Myocyte (in vitro differentiated cells): Measurements from ENCODE around the gene PTPRD. TPM values are rescaled to one million over a fixed set of nuclear protein-coding genes. Genes with fewer than 3 reads are reported as not detected.

Experiments
- DNase-seq: peaks from one replicate; pipeline ENCODE4 v3.0.0-alpha.2; 2012; ENCODE audit warnings: low read depth
- total RNA-seq: library from RNA; depleted of rRNA; stranded (reverse); fragments of >200 nt; gene quantifications from 2 replicates; pipeline ENCODE4 v1.2.3, GENCODE V29; 2014

PTPRD gene
- total RNA-seq, 1 donor from 2014 or later = not detected

DNA sequence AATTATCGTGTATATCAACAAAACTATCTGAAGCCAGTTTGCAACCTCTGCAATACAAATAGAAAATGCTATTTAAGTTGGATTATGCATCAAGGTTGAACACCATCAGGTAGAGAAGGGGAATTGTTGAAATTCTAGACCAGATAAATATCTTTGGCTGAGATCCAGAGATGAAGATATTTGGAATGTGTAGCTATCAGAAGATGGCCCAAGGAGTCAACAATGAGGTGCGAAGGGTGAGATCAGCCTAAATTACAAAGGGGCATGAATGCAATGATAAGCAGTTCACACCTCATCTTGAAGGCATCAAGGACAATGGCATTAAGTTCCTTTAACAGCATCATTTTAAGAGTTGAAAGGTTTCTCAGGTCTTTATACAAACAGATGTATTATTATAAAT is 2241.1 kb downstream of the PTPRD start:
- no peak for DNase-seq

DNA sequence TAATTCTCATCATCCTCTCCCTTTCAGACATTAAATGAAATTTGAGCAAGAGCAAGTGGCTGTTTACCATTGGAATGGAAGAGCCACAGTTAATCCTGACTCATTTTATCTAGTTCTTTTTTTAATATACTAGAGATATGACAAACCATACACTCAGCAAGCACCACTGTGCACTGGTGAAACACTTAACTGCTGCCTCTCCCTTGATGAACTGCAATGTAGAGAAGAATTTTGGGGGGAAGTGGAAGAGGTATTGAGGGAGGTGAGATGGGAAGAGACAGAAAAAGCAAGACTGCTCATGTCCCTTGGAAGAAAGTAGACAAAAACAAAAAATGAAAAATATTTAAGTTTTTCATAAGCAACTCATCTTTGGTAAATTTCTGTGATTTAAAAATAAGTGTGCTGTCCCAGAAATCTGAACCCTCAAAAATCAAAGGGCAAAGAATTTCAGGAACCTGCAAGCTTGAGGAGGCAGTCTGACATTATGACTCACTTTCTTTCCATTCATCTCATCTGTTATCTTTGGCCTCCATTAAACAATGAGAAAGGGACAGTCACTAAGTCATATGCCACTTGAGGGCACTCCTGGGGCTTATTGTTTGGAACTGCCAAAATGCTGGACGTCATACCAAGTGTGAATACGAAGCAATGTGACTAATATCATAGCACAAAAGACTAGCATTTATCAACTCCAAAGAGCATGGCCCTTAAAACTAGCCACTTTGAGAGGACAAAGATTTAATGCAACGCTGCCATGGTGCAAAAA is 2246.5 kb downstream of the PTPRD start:
- no peak for DNase-seq

DNA sequence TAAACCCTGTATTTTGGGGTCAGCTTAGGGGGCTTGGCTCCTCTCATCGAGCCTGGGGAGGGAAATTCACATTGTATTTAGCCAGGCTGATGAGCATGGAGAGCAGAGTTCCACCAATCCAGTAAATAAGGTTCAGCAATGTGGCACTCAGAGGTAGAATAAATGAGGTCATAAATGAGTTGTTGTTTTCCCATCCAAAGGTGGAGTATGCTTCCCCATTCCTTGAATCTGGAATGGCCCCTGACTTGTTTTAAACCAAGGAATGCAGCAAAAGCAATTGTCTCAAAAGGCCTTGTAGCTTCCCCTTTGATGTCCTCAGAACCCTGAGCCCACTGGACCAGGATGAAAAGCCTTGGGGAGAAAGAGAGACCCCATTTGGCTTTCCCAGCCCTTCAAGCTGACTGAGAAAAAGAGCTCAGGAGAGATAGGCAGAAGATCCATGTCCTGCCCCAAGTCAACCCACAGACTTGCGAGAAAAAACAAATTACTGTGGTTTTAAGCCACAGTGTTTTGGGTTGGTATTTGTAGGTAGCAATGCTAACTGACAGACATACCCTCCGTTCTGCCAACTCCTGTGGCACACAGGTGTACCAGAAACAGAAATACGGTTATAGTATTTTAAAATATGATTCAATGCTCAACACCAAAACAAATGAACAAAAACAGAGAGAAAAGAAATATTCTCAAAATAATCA is 2247.2 kb downstream of the PTPRD start:
- DNase-seq = no peak

DNA sequence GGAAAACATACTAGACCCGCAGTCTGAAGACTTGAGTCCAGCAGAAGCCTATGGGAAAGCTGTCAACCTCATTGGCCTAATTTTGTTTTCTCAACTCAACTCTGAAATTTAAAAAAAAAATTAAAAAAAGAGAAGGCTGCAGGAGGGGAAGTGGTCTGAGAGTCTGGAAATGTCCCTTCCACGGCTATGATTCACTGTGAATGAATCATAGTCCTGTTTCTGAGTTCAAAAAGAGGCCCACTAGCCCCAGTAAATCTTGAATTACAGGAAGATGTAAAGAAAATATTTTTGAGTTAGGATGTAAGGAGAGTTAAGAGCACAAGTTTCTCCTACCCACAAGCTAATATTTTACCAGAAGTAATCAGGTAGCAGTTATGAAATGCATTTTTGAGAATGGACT is 2247.8 kb downstream of the PTPRD start:
- no peak for DNase-seq

DNA sequence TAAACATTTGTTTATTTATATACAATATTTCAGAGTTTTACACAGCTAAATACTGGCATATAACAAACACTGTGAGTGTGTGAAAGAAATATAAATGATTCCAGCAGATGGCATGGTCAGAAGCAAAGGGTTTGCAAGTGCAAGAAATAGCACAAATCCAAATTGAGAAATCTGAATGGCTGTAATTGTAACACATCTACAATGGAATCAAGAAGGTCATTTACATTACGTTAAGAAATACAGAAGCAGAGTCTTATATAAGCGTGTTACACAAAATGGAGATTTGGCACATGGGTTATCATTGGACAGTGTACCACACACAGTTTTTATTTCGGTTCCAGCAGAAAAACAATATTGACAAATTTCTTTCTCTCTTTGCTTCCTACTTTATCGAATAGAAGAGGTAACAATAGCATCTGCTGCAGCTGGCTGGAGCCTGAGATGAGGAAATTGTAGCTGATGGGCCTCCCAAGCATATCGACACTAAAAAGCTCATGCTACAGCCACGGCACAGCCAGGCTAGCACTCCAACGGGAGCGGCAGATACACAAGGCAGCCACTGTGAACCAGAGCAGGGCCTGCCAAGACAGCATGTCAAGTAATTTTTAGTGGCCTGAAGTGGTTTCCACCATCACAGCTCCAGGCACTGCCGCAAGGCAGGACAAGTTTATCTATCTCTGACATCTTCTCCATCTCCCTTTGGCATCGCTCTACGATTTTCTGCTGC is 2248.6 kb downstream of the PTPRD start:
- no peak for DNase-seq

DNA sequence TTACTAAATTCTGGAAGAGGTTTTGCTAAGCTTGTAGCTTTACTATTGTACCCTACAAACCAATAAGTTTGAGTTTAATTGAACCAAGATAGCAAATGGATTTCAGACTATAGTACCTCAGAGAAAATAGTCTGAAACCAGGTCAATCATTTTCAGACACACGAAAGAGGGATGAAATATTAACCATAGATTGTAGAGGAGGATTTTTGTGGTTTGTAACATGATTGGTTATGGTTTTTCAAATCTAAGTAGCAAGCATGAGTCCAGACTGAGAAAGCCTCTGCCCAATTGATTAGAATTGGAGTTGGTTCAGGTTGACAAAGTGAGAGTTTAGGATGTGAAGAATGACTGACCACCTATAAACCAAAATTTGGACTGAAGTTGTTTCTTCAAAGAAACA is 2250.6 kb downstream of the PTPRD start:
- no peak for DNase-seq

DNA sequence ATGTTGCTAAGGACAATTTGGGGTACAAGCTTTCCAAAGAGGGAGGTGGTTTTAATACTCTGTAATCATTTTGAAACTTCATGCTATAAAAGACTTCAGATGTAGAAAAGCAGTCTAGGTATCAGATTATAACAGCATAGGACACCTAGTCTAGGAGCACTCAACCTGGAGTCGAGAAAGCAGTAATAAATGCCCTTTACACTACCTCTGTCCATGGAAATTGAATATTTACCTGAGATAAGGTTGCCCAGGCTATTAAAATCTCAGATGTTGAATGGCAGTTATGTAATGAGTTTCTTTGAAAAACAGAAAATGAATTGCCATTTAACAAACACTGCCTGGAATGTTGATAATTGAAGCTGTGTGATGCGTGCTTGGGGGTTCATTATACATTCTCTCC is 2251.4 kb downstream of the PTPRD start:
- no peak for DNase-seq

DNA sequence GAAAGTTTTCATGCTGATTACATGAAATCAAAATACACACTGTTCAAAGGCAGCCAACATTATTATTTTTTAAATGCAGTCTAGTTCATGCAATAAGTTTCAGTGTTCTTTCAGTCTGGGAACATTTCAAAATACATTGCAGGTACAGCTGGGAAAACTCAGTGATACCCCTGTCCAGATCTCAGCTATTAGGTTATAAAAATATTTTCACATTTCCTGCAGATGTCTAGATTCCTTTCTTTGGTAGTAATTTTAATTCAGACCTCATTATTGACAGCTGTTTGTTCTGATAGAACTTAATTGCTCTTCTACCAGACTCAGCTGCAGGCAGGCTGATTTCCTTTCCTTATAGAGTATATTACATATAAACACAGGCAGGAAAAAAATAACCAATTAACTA is 2256.4 kb downstream of the PTPRD start:
- no peak for DNase-seq

DNA sequence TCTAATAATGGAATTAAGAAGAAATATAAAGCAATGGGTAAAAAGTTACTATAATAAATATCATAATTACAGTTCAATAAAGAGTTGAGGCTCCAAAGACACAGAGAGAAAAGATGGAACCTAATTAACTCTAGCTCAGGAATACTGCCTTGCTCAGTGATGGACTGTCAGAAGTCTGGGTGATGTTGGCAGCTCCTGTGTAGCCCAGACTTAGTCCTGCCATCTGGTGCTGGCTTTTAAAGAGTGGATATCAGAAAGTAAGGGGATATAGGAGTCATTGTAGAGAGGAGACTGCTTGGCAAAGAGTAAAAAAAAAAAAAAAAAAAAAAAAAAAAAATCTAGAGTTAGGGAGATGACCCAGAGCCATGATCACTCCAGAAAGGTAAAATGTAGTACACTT is 2261.4 kb downstream of the PTPRD start:
- no peak for DNase-seq

DNA sequence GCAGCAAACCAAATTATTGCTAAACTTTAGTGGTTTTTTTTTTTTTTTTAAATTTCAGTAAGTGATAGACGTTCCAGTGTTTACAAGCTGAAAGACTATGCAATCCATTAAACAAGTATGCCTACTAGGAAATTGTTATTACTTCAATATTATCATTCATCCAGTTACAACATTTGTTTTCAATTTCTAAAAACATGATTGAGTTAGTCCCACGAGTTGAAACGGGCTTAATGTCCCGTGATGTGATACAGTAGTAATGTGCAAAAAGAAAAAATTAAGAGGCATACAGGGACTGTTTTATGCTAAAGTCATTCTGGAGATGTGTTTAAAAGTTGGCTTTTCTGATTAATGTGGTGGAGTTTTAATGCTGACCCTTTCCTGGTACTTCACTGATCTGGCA is 2262.9 kb downstream of the PTPRD start:
- no peak for DNase-seq

DNA sequence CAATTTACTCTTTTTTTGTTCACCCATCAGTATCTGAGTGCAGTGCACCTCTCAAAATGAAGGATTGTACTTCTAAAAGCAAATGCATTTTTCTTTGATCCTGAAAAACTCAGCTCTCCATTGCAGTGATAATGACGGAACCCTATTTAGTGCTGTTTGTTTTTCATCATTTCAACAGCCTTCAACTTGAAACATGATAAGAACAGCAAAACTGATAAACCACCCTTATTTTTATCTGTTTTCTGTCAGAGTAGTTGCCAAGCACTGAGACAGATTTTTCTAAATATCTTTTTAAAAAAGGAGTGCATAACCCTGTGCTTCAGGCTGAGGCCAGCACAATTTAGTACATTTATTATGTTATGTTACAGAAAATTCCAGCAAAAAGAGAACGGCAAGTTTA is 2263.4 kb downstream of the PTPRD start:
- no peak for DNase-seq

DNA sequence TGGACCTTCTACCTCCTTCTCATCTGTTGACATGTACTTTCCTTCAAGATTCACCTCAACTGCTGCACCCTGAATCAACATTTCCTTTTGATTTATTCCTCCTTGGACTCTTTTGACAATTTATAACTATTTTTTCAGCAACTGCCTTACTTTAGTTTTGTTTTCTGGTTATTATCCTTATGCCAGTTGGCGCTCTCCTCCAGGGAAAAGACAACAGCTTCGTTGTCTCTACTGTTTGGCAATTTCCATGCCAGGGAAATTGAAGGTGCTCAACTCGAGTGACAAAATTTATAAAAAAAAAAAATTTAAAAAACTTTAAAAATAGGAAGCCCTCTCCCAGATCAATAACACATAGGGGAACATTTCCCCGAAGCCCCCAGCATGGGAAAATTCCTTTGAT is 2264.0 kb downstream of the PTPRD start:
- no peak for DNase-seq

DNA sequence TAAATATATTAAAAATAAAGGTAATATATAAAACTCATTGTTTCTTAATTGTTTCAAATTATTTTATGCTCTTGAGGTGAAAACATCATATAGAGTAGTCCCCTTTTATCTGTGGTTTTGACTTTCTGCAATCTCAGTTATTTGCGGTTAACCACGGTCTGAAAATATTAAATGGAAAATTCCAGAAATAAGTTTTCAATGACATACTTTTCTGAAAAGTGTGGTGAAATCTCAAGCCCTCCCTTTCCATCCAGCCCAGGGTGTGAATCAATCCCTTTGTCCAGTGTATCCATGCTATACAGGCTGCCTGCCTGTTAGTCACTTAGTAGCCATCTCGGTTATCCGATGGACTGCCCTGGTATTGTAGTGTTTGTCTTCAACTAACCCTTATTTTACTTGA is 2266.5 kb downstream of the PTPRD start:
- no peak for DNase-seq

DNA sequence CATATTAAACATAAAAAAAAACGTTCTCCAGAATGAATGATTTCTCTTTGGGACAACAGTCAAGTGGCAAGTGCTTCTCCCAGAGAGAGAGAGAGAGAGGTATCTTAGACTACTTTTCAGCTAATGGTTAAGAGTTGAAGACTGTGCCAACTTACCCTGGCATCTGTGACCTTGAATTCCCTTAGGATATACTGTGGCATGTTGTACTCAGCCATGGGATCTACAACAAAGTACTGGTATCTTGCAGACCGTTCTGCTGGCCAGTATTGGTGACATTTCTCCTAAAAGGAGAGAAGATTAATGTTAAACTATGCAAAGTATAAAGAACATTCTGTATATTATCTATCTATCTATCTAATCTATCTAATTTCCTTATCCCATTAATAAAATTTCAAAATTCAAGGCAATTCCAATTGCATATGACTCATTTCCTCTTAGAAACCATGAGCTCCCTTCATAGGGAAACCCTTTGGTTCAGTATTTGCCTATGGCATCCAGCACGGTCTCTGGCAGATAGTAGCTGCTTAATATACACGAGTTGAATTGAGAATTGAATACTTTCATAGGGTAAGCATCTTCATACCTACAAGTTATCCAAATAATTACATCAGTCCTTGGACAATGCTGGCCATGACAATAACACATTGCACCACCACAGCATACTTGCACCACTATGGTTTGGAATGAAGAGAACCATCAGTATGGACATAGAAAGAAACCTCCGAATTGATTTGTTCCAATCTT is 2273.9 kb downstream of the PTPRD start:
- DNase-seq = no peak

DNA sequence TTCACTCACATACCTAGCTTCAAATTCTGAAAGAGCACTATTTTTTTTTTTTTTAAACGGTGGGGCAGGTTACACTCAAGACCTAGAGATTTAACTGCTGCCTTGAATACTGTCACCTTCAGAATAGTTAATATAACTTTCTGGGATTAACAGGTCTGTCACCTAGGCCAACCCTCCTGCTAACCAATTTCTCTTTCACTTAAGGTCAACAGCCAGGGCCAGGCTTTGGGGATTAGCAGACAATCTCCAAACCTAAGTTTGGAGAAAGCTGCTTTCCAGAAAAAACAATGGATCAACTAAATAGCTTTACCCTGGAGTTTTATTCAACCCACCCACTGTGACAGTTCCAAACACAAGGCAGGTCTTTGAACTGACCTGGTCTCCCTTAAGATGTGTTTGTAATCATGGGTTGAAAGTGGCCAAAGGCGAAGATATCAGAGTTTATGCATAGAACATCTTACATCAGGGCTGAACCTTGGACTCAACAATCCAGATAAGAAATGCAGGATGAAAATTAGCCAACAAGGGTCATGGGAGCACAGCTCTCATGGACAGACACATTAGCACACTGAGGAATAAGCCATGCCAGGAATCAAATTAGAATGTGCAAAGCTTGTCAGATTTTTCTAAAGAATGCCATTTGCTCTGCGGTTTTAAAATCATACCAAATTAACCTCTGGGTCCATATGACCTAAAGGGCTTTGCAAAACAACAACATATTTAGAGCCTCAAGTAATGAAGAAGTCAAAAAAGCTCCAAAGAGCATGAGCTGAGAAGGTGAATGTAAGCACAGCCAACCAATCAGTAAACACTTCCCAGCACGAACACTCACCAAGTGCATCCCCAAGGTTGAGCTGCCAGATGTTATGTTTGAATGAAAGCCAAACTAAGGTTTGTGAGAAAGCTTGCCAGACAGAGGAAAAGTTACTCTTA is 2274.7 kb downstream of the PTPRD start:
- DNase-seq = no peak

DNA sequence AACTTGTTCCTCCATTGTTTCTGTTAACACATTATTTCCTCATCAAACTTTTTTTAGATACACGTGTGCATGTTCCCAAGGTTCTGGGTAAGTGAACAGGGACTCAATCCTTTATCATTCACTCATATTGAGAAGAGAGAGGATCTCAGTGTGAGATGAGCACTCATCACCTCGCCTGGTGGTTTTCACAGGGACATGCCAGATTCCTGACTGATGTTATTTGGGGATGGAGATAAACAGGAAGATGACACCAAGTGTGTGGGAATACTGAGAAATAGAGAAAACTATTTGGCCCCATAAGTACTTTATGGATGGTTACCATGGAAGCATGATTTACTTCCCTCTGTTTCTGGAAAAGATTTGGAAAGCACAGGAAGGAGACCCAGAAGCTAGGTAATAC is 2279.9 kb downstream of the PTPRD start:
- DNase-seq = no peak

DNA sequence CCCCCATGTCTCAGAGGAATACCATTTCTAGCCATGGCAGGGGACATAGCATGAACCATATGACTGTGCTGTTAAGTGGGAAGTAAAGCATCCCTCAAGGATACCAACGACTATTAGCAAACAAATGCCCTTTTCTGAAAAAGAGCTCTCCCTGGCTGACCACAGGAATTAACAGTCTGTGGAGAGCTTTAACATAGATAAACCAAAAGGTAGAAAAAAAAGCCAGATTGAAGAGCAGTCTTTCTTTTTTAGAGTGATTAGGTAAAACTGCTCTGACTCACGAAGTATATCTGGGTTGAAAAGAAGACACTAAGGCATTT is 2280.5 kb downstream of the PTPRD start:
- DNase-seq = no peak

DNA sequence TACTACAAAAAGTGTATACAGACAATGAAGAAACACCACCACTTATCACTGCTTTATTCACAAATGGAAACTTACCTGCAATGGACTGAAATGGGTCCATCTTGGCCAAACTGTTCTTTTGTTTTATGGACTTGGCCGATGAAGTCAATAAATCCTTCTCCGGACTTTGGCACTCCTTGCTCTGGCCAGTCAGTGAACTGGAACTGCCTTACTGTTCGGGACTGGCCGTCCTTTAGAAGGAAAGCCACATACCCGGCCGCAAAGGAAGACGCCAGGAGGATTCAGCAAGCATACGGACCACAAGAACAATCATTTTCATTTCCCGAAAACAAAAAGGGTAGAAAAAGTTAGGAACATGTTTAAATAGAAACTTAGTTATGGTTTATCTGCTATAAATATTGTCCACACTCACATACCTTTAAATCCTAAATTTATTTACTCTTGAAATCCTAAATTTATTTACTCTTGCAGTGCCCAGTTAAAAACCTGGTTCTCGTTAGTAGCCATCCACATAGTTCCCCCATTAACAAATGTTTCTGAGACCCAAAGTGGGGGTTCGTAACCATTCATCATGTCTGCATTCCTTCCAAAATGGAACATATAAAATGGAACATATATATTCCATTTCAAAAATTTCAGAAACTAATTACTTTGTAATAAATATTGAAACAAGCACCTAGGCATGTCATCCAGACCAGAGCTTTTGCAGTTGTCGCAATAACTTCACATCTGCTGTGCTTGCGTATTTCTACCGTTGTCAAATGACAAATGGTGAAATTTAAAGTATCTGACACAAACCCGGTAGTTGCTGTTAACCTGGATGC is 2281.1 kb downstream of the PTPRD start:
- DNase-seq = no peak

DNA sequence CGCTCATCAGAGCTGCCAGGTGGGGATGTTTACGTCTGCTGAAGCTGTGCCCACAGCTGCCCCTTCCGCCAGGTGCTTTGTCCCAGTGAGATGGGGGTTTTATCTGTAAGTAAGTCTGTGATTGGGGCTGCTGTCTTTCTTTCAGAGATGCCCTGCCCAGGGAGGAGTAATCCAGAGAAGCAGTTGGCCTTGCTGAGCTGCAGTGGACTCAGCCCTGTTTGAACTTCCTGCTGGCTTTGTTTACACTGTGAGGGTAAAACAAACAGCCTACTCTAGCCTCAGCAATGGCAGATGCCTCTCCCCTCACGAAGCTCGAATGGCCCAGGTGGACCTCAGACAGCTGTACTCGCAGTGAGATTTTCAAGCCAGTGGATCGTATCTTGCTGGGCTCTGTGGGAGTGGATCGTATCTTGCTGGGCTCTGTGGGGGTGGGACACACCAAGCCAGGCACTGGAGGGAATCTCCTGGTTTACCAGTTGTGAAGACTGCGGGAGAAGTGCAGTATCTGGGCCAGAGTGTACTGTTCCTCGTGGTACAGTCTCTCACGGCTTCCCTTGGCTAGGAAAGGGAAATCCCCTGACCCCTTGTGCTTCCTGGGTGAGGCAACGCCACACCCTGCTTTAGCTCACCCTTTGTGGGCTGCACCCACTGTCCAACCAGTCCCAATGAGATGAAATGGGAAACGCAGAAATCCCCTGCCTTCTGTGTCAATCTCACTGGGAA is 2283.1 kb downstream of the PTPRD start:
- no peak for DNase-seq
